ENCODE results near the gene COG5.

Gene COG5

DNA sequence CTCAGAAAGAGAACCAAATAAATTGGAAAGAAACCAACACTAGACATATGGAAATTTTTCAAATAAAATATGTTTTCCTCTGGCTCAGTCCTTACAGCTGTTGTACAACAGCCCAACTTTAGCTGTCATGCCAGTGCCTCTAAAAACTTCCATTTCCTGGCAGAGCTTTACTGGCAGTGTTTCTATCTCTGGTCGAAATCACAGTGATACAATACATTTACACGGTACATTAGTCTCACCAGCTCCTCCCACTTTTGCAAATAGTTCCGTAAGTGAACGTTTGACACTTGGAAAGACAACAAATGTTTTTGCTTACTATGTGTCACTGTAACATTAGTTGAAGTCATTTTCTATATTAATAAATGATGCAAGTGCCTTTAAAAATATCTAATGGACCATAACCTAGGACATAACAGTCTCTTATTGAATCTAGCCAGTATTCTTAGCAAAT, 46.1 kb upstream of the COG5 start:
- TF ChIP-seq EZH2phosphoT487 (IDR thresholded peaks at IDR 0.05; ENCODE audit: borderline replicate concordance): no peak
- TF ChIP-seq, protein P1, sequence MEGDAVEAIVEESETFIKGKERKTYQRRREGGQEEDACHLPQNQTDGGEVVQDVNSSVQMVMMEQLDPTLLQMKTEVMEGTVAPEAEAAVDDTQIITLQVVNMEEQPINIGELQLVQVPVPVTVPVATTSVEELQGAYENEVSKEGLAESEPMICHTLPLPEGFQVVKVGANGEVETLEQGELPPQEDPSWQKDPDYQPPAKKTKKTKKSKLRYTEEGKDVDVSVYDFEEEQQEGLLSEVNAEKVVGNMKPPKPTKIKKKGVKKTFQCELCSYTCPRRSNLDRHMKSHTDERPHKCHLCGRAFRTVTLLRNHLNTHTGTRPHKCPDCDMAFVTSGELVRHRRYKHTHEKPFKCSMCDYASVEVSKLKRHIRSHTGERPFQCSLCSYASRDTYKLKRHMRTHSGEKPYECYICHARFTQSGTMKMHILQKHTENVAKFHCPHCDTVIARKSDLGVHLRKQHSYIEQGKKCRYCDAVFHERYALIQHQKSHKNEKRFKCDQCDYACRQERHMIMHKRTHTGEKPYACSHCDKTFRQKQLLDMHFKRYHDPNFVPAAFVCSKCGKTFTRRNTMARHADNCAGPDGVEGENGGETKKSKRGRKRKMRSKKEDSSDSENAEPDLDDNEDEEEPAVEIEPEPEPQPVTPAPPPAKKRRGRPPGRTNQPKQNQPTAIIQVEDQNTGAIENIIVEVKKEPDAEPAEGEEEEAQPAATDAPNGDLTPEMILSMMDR (conservative IDR thresholded peaks at IDR 0.05; ENCODE audit: low read length): no peak
- Histone ChIP-seq H2AFZ (ENCODE audit: low read length) (no peak overlapping the region), H3K36me3 (ENCODE audit: insufficient read depth, low read length) (peaks cover 19% of the 10 kb centered on the region; the same call in 1 of the 2 replicates), H3K79me2 (ENCODE audit: insufficient read depth, low read length) (no peaks in the 10 kb centered on the region), H3K27me3 (ENCODE audit: insufficient read depth, low read length, poor library complexity, severe bottlenecking) (no peaks in the 10 kb centered on the region), H3K9me3 (ENCODE audit: insufficient read depth, low read depth, low read length) (no peaks in the 10 kb centered on the region), H3K4me1 (ENCODE audit: insufficient read depth, low read length, poor library complexity, severe bottlenecking) (no peaks in the 10 kb centered on the region), H3K9ac (ENCODE audit: low read depth, low read length, poor library complexity, severe bottlenecking) (no peak overlapping the region), H3K4me2 (ENCODE audit: low read depth, low read length, poor library complexity, severe bottlenecking) (no peak overlapping the region), H4K20me1 (ENCODE audit: insufficient read depth, low read length, poor library complexity, severe bottlenecking) (no peaks in the 10 kb centered on the region), H3K4me3 (ENCODE audit: low read length, poor library complexity, severe bottlenecking) (no peak overlapping the region), H3K9me2 (replicated peaks; ENCODE audit: low read depth, low read length) (no peaks in the 10 kb centered on the region), H3F3A (ENCODE audit: low read depth) (no peaks in the 10 kb centered on the region)

DNA sequence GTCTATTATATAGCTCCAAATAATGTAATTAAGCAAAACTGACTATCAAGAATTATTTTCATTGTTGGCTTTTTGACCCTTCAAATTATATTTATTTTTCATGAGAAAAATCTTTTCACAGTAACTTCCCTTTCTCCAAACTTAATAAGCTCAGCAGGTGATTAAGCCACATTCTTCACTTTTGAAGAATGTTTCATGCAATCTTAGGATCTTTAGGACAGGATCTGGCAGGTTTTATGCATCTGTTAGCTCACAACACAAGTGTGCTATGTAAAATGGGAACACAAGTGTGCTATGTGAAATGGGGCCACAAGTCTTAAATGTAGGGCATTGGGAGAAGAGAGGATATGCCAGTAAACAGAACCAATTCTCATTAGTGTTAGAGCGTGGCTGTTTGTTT, 42.6 kb upstream of the COG5 start:
- no peaks in the 10 kb centered on the region for H4K20me1 ChIP-seq (ENCODE audit: insufficient read depth, low read length, poor library complexity, severe bottlenecking)
- H3K79me2 ChIP-seq (ENCODE audit: insufficient read depth, low read length): no peaks in the 10 kb centered on the region
- H3F3A ChIP-seq (ENCODE audit: low read depth): no peaks in the 10 kb centered on the region
- no peak overlapping the region for H3K4me3 ChIP-seq (ENCODE audit: low read length, poor library complexity, severe bottlenecking)
- no peaks in the 10 kb centered on the region for H3K9me3 ChIP-seq (ENCODE audit: insufficient read depth, low read depth, low read length)
- H3K4me2 ChIP-seq (ENCODE audit: low read depth, low read length, poor library complexity, severe bottlenecking): no peak overlapping the region
- H3K27me3 ChIP-seq (ENCODE audit: insufficient read depth, low read length, poor library complexity, severe bottlenecking): no peaks in the 10 kb centered on the region
- TF ChIP-seq, protein P1 (conservative IDR thresholded peaks at IDR 0.05; ENCODE audit: low read length): no peak
- no peak for TF ChIP-seq EZH2phosphoT487 (IDR thresholded peaks at IDR 0.05; ENCODE audit: borderline replicate concordance)
- H3K4me1 ChIP-seq (ENCODE audit: insufficient read depth, low read length, poor library complexity, severe bottlenecking): no peaks in the 10 kb centered on the region
- H2AFZ ChIP-seq (ENCODE audit: low read length): no peak overlapping the region
- H3K9me2 ChIP-seq (replicated peaks; ENCODE audit: low read depth, low read length): no peaks in the 10 kb centered on the region
- H3K36me3 ChIP-seq (ENCODE audit: insufficient read depth, low read length): peaks cover 3% of the 10 kb centered on the region; the same call in 1 of the 2 replicates
- H3K9ac ChIP-seq (ENCODE audit: low read depth, low read length, poor library complexity, severe bottlenecking): no peak overlapping the region

DNA sequence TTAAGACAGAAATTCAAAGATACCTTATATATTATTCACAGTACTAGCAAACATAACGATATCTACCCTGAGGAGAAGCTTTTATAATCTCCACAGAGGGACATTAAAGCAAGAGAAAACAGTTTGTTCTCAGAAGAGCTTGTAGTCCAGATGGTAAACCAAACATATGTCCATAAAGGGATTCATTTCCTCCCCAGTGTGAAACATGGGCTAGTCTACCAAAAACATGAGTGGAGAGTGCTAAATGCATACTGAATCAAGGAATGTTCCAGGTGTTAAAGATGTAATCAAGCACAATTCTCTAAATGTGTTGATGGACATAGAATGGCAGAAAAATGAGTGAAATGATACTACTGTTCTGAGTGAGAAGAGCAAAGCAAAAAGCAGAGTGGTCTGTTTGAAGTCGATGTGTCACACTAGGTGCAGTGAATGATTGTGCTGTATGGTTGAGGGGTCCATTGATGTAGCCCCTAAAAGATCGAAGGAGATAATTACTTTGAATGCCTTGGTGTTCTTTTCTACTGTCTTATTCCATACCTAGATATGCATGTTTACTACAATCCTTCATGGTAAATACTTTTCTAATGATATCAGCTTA, 41.6 kb upstream of the COG5 start:
- TF ChIP-seq EZH2phosphoT487 (IDR thresholded peaks at IDR 0.05; ENCODE audit: borderline replicate concordance): no peak
- TF ChIP-seq, protein P1 (conservative IDR thresholded peaks at IDR 0.05; ENCODE audit: low read length): no peak
- H3K27me3 ChIP-seq (ENCODE audit: insufficient read depth, low read length, poor library complexity, severe bottlenecking): no peaks in the 10 kb centered on the region

More for the DNA sequence above, 41.6 kb upstream of the COG5 start:
- Histone ChIP-seq H3F3A (ENCODE audit: low read depth) (no peaks in the 10 kb centered on the region), H3K4me2 (ENCODE audit: low read depth, low read length, poor library complexity, severe bottlenecking) (no peak overlapping the region), H3K9me2 (replicated peaks; ENCODE audit: low read depth, low read length) (no peaks in the 10 kb centered on the region), H3K9me3 (ENCODE audit: insufficient read depth, low read depth, low read length) (no peaks in the 10 kb centered on the region), H4K20me1 (ENCODE audit: insufficient read depth, low read length, poor library complexity, severe bottlenecking) (no peaks in the 10 kb centered on the region), H3K79me2 (ENCODE audit: insufficient read depth, low read length) (no peaks in the 10 kb centered on the region), H3K36me3 (ENCODE audit: insufficient read depth, low read length) (peaks cover 13% of the 10 kb centered on the region), H3K4me1 (ENCODE audit: insufficient read depth, low read length, poor library complexity, severe bottlenecking) (no peaks in the 10 kb centered on the region), H2AFZ (ENCODE audit: low read length) (no peak overlapping the region), H3K9ac (ENCODE audit: low read depth, low read length, poor library complexity, severe bottlenecking) (no peak overlapping the region), H3K4me3 (ENCODE audit: low read length, poor library complexity, severe bottlenecking) (no peak overlapping the region)

Data from Loucy (cell line).